ENCODE data around the gene NLN. TPM values are rescaled to one million over a fixed set of nuclear protein-coding genes. Genes with fewer than 3 reads are reported as not detected.

NLN gene
- total and polyA plus RNA-seq, 2 donors (not counting 1 experiment from before 2014, with no cell fraction given) = 29.2 to 33.7 TPM

DNA sequence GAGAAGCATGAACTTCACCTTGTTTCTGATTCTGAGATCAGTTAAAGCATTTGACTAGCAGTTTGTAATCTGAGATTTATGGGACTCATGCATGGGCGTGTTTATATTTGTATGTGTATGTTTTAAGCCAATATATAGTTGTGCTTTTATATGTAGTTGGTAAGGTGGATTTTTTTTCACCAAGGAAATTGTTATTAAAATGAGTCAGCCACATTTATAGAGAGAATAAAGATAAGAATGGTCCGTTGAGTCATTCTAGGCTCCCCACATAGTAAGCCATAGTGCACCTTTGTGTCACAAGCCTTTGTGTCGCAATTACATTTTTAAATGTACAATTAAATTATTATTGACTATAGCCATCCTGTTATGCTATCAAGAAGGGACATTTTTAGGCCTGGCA, 89.0 kb downstream of the NLN start:
- Histone ChIP-seq H3K9me3 (ENCODE audit: control insufficient read depth, insufficient read depth, low read depth, low read length) (no peaks in the 10 kb centered on the region), H3K27ac (ENCODE audit: insufficient read depth, low read length) (no peak overlapping the region), H3K79me2 (ENCODE audit: control insufficient read depth, insufficient read depth, low read length) (no peaks in the 10 kb centered on the region), H3K4me1 (ENCODE audit: control insufficient read depth, extremely low read depth, insufficient read depth, low read length) (peaks cover 8% of the 10 kb centered on the region), H3K36me3 (ENCODE audit: control insufficient read depth, insufficient read depth, low read length) (peaks cover 2% of the 10 kb centered on the region), H3K4me2 (ENCODE audit: extremely low read depth, insufficient read depth, low read length) (no peak overlapping the region), H3K9ac (ENCODE audit: insufficient read depth, low read length) (no peak overlapping the region), H3K27me3 (ENCODE audit: control insufficient read depth, insufficient read depth, low read length) (no peaks in the 10 kb centered on the region), H3K4me3 (replicated peaks in 1 of 4; ENCODE audit: control extremely low read depth in 1 of 4, insufficient read depth in 1 of 4, low read depth in 3 of 4, low read length in 4 of 4) (no peak overlapping the region), H2AFZ (ENCODE audit: low read length) (no peak overlapping the region), H4K20me1 (ENCODE audit: control insufficient read depth, extremely low read depth, insufficient read depth, low read length) (no peaks in the 10 kb centered on the region)
- TF ChIP-seq, protein P1, sequence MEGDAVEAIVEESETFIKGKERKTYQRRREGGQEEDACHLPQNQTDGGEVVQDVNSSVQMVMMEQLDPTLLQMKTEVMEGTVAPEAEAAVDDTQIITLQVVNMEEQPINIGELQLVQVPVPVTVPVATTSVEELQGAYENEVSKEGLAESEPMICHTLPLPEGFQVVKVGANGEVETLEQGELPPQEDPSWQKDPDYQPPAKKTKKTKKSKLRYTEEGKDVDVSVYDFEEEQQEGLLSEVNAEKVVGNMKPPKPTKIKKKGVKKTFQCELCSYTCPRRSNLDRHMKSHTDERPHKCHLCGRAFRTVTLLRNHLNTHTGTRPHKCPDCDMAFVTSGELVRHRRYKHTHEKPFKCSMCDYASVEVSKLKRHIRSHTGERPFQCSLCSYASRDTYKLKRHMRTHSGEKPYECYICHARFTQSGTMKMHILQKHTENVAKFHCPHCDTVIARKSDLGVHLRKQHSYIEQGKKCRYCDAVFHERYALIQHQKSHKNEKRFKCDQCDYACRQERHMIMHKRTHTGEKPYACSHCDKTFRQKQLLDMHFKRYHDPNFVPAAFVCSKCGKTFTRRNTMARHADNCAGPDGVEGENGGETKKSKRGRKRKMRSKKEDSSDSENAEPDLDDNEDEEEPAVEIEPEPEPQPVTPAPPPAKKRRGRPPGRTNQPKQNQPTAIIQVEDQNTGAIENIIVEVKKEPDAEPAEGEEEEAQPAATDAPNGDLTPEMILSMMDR (conservative IDR thresholded peaks at IDR 0.05 in 1 of 2, IDR thresholded peaks at IDR 0.05 in 1 of 2; ENCODE audit: low read depth in 1 of 2, low read length in 2 of 2) = no peak
- no peak for TF ChIP-seq EZH2 (IDR thresholded peaks at IDR 0.05; ENCODE audit: low read length, missing control alignments)
- peak; percentile 57 to 84 for DNase-seq (ENCODE audit: low read depth in 2 of 2)

DNA sequence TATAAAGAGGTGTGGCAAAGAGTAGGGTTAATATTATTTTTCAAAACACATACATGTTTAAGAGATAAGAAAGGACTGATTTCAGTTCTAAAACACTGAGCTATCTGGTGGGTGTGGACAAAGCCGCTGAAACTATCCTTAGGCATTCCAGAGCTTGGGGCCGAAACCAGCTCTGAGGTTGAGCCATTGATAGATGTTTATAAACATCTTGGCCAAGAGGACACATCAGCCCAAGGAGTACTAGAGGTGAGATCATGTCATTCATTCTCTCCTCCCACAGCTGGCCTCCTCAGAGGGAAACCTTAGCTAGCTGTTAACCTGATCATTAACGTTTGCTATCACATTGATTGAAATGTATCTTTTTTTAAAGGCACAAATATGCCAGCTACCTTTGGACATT, 89.9 kb downstream of the NLN start:
- H3K4me1 ChIP-seq (ENCODE audit: control insufficient read depth, extremely low read depth, insufficient read depth, low read length) = peaks cover 8% of the 10 kb centered on the region

DNA sequence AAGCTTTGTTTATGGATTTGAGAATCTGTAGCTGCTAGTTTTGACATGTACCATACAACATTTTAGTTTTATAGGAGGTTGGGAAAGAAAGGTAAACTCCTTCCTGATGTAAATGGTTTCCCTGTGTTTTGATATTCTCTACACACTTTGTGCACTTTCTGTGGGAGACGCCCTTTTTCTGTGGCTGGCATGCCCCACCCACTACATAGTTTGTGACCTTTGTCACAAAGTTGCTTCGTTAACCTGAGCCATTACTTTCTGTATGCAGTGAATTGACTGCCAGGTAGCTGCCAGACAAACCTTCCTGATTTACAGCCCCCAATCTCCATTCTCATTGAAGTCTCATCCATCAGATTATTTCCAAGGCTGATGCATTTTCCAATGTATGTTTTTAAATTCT, 90.6 kb downstream of the NLN start:
- Histone ChIP-seq H3K4me1 (ENCODE audit: control insufficient read depth, extremely low read depth, insufficient read depth, low read length) (peaks cover 8% of the 10 kb centered on the region), H4K20me1 (ENCODE audit: control insufficient read depth, extremely low read depth, insufficient read depth, low read length) (no peaks in the 10 kb centered on the region), H3K4me2 (ENCODE audit: extremely low read depth, insufficient read depth, low read length) (no peak overlapping the region), H3K9me3 (ENCODE audit: control insufficient read depth, insufficient read depth, low read depth, low read length) (no peaks in the 10 kb centered on the region), H3K36me3 (ENCODE audit: control insufficient read depth, insufficient read depth, low read length) (peaks cover 2% of the 10 kb centered on the region), H3K4me3 (replicated peaks in 1 of 4; ENCODE audit: control extremely low read depth in 1 of 4, insufficient read depth in 1 of 4, low read depth in 3 of 4, low read length in 4 of 4) (no peak overlapping the region), H3K9ac (ENCODE audit: insufficient read depth, low read length) (no peak overlapping the region), H3K79me2 (ENCODE audit: control insufficient read depth, insufficient read depth, low read length) (no peaks in the 10 kb centered on the region), H3K27me3 (ENCODE audit: control insufficient read depth, insufficient read depth, low read length) (no peaks in the 10 kb centered on the region), H2AFZ (ENCODE audit: low read length) (no peak overlapping the region), H3K27ac (ENCODE audit: insufficient read depth, low read length) (no peak overlapping the region)
- DNase-seq (ENCODE audit: low read depth in 2 of 2) = no peak
- TF ChIP-seq, protein P1 (conservative IDR thresholded peaks at IDR 0.05 in 1 of 2, IDR thresholded peaks at IDR 0.05 in 1 of 2; ENCODE audit: low read depth in 1 of 2, low read length in 2 of 2) = no peak
- TF ChIP-seq EZH2 (IDR thresholded peaks at IDR 0.05; ENCODE audit: low read length, missing control alignments) = no peak

More for the DNA sequence above, 89.9 kb downstream of the NLN start:
- H4K20me1 ChIP-seq (ENCODE audit: control insufficient read depth, extremely low read depth, insufficient read depth, low read length) = no peaks in the 10 kb centered on the region
- DNase-seq (ENCODE audit: low read depth in 2 of 2) = peak in 1 of 2 donors; percentile 62
- H3K4me2 ChIP-seq (ENCODE audit: extremely low read depth, insufficient read depth, low read length) = no peak overlapping the region
- no peak overlapping the region for H3K4me3 ChIP-seq (replicated peaks in 1 of 4; ENCODE audit: control extremely low read depth in 1 of 4, insufficient read depth in 1 of 4, low read depth in 3 of 4, low read length in 4 of 4)
- H3K27me3 ChIP-seq (ENCODE audit: control insufficient read depth, insufficient read depth, low read length) = no peaks in the 10 kb centered on the region
- H3K27ac ChIP-seq (ENCODE audit: insufficient read depth, low read length) = no peak overlapping the region
- no peaks in the 10 kb centered on the region for H3K9me3 ChIP-seq (ENCODE audit: control insufficient read depth, insufficient read depth, low read depth, low read length)
- no peak overlapping the region for H2AFZ ChIP-seq (ENCODE audit: low read length)
- H3K79me2 ChIP-seq (ENCODE audit: control insufficient read depth, insufficient read depth, low read length) = no peaks in the 10 kb centered on the region
- H3K9ac ChIP-seq (ENCODE audit: insufficient read depth, low read length) = no peak overlapping the region
- peaks cover 2% of the 10 kb centered on the region for H3K36me3 ChIP-seq (ENCODE audit: control insufficient read depth, insufficient read depth, low read length)
- TF ChIP-seq, protein P1 (conservative IDR thresholded peaks at IDR 0.05 in 1 of 2, IDR thresholded peaks at IDR 0.05 in 1 of 2; ENCODE audit: low read depth in 1 of 2, low read length in 2 of 2) = no peak
- no peak for TF ChIP-seq EZH2 (IDR thresholded peaks at IDR 0.05; ENCODE audit: low read length, missing control alignments)

Measured in fibroblast of lung (primary cell).